Measurements from ENCODE around the gene FN1.
"Not testable (repeated sequence)": the region's sequence is repeated elsewhere in the genome, so short reads cannot be mapped to it uniquely, and the experiment has no call there.

FN1 gene

DNA sequence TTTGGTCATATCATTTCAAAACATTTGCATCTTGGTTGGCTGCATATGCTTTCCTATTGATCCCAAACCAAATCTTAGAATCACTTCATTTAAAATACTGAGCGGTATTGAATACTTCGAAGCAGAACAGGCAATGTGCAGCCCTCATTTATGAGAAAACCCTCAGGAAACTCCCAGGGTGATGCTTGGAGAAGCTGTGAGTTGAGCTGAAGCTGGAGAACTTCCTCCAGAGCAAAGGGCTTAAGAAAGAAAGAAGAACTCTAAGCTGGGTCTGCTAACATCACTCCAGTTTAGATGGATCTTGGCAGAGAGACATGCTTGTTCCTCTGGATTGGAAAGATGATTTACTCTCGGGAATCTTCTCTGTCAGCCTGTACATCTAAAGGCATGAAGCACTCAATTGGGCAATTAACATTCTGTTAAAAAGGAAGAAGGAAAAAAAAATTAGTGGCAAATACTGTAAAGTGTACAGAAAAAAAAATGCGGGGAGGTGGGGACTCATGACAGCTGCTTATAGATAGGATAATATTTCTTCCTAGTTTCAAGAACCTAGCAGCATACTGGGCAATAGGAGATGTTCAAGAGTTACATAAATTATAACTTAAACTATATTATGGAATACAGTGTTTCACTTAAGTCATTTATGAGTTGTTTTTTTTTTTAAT, 74.5 kb downstream of the FN1 start:
- Histone ChIP-seq H3K36me3 (ENCODE audit: control insufficient read depth, insufficient read depth, low read length) (peaks cover 66% of the 10 kb centered on the region), H3K9me3 (ENCODE audit: control insufficient read depth, insufficient read depth, low read length) (no peaks in the 10 kb centered on the region), H3K9ac (ENCODE audit: low read depth, low read length) (no peak overlapping the region), H3K27ac (ENCODE audit: low read depth, low read length) (no peak overlapping the region), H3K27me3 (ENCODE audit: control insufficient read depth, insufficient read depth, low read length) (no peaks in the 10 kb centered on the region), H3K4me3 (ENCODE audit: low read depth, low read length) (no peak overlapping the region), H3K4me1 (ENCODE audit: control insufficient read depth, insufficient read depth, low read length) (no peaks in the 10 kb centered on the region)

DNA sequence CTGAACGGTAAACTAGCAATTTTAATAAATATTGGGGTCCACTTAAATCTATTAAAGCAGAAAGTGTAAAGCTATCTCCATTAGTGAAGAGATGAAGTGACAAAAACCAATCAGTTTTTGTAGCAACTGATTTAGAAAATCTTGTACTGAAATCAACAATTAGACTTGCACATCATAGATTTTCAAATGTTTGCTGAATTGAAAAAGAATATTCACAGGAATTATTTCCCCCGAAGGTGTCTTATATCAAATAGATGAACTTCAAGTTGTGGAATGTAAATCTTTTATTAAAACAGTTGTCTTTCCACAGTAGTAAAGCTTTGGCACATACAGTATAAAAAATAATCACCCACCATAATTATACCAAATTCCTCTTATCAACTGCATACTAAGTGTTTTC, 75.3 kb downstream of the FN1 start:
- H3K9me3 ChIP-seq (ENCODE audit: control insufficient read depth, insufficient read depth, low read length), result no peaks in the 10 kb centered on the region
- no peak overlapping the region for H3K27ac ChIP-seq (ENCODE audit: low read depth, low read length)
- no peak overlapping the region for H3K4me3 ChIP-seq (ENCODE audit: low read depth, low read length)
- peaks cover 64% of the 10 kb centered on the region for H3K36me3 ChIP-seq (ENCODE audit: control insufficient read depth, insufficient read depth, low read length)
- H3K4me1 ChIP-seq (ENCODE audit: control insufficient read depth, insufficient read depth, low read length), result no peaks in the 10 kb centered on the region
- no peak overlapping the region for H3K9ac ChIP-seq (ENCODE audit: low read depth, low read length)
- no peaks in the 10 kb centered on the region for H3K27me3 ChIP-seq (ENCODE audit: control insufficient read depth, insufficient read depth, low read length)

DNA sequence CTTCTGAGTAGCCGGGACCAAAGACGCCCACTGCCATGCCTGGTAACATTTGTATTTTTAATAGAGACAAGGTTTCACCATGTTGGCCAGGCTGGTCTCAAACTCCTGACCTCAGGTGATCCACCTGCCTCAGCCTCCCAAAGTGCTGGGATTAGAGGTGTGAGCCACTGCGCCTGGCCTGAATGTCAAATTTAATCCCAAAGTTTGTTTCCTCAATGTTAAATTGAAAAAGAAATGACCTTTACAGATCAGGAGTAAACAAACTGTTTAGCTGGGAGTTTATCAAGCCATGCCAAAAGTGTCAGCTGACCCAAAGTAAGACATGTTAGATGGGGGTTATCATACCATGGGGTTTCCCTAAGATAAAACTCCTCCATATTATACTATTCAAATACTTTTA, 75.8 kb downstream of the FN1 start:
- H3K4me3 ChIP-seq (ENCODE audit: low read depth, low read length); H3K9me3 ChIP-seq (ENCODE audit: control insufficient read depth, insufficient read depth, low read length); H3K27ac ChIP-seq (ENCODE audit: low read depth, low read length); H3K9ac ChIP-seq (ENCODE audit: low read depth, low read length); H3K4me1 ChIP-seq (ENCODE audit: control insufficient read depth, insufficient read depth, low read length); H3K27me3 ChIP-seq (ENCODE audit: control insufficient read depth, insufficient read depth, low read length): not testable (repeated sequence)
- peaks cover 63% of the 10 kb centered on the region for H3K36me3 ChIP-seq (ENCODE audit: control insufficient read depth, insufficient read depth, low read length)

DNA sequence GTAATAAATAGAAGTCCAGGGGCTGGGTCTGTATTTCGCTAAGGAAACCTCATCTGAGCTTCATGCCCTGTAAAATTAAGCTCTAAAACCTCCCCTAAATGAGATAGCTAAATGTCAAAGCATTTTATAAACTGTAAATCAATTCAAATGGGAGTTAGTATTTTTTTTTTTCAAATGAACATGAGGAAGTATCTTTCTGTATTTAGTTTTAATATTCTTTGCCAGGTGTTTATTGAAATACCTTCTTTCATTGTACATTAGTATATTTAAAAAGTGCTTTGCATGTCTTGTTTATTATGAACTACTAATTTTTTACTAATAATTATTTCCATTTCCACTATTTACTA, 76.3 kb downstream of the FN1 start:
- H3K4me1 ChIP-seq (ENCODE audit: control insufficient read depth, insufficient read depth, low read length), result no peaks in the 10 kb centered on the region
- H3K4me3 ChIP-seq (ENCODE audit: low read depth, low read length), result no peak overlapping the region
- H3K9ac ChIP-seq (ENCODE audit: low read depth, low read length), result no peak overlapping the region
- H3K36me3 ChIP-seq (ENCODE audit: control insufficient read depth, insufficient read depth, low read length), result peaks cover 61% of the 10 kb centered on the region
- H3K27me3 ChIP-seq (ENCODE audit: control insufficient read depth, insufficient read depth, low read length), result no peaks in the 10 kb centered on the region
- no peaks in the 10 kb centered on the region for H3K9me3 ChIP-seq (ENCODE audit: control insufficient read depth, insufficient read depth, low read length)
- H3K27ac ChIP-seq (ENCODE audit: low read depth, low read length), result no peak overlapping the region

DNA sequence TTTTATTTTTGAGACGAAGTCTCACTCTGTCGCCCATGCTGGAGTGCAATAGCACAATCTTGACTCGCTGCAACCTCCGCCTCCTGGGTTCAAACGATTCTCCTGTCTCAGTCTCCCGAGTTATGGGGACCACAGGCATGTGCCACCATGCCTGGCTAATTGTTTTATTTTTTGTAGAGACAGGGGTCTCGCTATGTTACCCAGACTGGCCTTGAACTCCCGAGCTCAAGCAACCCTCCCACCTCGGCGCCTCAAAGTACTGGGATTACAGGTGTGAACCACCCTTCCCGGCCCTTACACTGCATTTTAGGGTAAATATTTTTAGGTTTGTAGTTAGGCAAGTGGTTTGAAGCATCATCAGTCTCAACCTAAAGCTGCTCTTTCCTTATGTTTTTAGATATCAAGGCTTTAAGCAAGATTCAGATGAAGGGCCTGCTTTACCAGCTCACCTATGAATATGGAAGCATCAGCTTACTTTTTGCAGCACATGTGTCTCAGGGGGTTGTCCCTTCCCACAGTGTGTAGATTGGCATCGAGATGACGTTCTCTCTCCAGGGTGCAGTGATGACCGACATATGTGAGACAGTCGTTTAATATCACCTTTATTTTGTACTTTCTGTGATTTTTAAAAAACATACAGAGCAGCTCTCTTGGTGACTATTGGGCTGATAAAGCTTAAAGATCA, 76.8 kb downstream of the FN1 start:
- Histone ChIP-seq H3K36me3 (ENCODE audit: control insufficient read depth, insufficient read depth, low read length) (peaks cover 56% of the 10 kb centered on the region), H3K4me3 (ENCODE audit: low read depth, low read length) (no peak overlapping the region), H3K27me3 (ENCODE audit: control insufficient read depth, insufficient read depth, low read length) (no peaks in the 10 kb centered on the region), H3K4me1 (ENCODE audit: control insufficient read depth, insufficient read depth, low read length) (no peaks in the 10 kb centered on the region), H3K27ac (ENCODE audit: low read depth, low read length) (no peak overlapping the region), H3K9ac (ENCODE audit: low read depth, low read length) (no peak overlapping the region), H3K9me3 (ENCODE audit: control insufficient read depth, insufficient read depth, low read length) (no peaks in the 10 kb centered on the region)

DNA sequence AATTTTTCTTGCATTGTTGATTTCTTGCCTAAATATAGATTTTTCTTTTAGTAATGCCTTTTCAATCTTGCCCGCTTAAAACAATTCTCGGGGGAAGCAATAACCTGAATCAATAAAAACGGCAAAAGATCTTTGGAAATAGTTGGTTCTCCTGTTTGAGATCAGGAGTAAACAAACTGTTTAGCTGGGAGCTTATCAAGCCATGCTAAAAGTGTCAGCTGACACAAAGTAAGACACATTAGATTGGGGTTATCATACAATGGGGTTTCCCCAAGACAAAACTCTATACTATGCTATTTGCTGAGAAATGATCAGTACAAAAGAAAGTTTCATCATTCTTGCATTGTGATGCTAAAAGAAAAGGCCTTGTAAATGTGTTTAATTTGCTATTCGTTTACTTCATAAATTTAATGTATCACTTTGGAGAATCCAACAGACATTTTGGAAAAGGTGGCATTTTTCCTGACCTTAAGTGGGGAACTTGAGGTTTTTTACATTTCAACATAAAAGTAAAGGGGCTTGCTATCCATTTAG, 77.5 kb downstream of the FN1 start:
- Histone ChIP-seq H3K27ac (ENCODE audit: low read depth, low read length) (no peak overlapping the region), H3K9ac (ENCODE audit: low read depth, low read length) (no peak overlapping the region), H3K27me3 (ENCODE audit: control insufficient read depth, insufficient read depth, low read length) (no peaks in the 10 kb centered on the region), H3K4me1 (ENCODE audit: control insufficient read depth, insufficient read depth, low read length) (no peaks in the 10 kb centered on the region), H3K36me3 (ENCODE audit: control insufficient read depth, insufficient read depth, low read length) (peaks cover 49% of the 10 kb centered on the region), H3K4me3 (ENCODE audit: low read depth, low read length) (no peak overlapping the region), H3K9me3 (ENCODE audit: control insufficient read depth, insufficient read depth, low read length) (no peaks in the 10 kb centered on the region)

DNA sequence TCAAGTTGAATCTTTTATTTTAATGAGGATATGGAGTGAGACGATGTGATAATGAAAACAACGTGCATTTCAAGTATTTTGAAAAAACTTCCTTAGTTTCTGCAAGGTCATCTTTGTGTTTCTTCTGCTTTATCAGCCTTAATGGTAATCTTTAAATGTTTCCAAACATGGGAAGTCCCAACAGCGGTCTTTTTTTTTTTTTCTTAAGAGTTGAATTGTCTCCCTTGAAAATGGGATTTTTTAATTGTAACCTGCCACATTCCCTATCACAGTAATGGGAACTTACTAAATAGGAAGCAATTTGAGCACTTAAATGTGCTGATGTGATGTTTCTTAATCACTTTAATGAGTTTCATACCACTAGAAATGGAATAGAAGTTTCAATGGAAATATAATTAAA, 78.2 kb downstream of the FN1 start:
- Histone ChIP-seq H3K4me1 (ENCODE audit: control insufficient read depth, insufficient read depth, low read length) (no peaks in the 10 kb centered on the region), H3K36me3 (ENCODE audit: control insufficient read depth, insufficient read depth, low read length) (peaks cover 42% of the 10 kb centered on the region), H3K27me3 (ENCODE audit: control insufficient read depth, insufficient read depth, low read length) (no peaks in the 10 kb centered on the region), H3K9ac (ENCODE audit: low read depth, low read length) (no peak overlapping the region), H3K27ac (ENCODE audit: low read depth, low read length) (no peak overlapping the region), H3K9me3 (ENCODE audit: control insufficient read depth, insufficient read depth, low read length) (no peaks in the 10 kb centered on the region), H3K4me3 (ENCODE audit: low read depth, low read length) (no peak overlapping the region)

DNA sequence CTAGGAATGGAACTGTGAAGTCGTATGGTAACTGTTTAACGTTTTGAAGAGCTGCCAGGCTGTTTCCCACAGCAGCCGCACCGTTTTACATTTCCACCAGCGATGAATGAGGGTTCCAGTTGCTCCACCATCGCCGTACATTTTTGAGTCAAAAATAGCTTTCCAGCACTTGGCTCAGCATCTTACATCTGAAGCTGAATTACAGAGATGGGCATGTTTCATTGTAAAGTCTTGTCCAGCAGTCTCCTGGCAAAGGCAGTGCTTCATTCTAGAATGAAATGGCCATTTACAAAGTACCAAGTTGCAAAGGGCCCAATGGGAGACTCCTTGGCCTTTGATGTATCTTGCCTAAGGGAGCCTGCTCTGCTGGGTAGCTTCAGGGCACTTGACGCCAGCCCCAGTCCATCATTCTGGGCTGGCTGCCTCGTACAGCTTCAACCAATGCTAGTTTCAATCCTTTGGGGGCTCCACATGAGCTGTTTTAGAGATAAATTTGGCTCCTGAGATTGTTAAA, 78.9 kb downstream of the FN1 start:
- Histone ChIP-seq H3K36me3 (ENCODE audit: control insufficient read depth, insufficient read depth, low read length) (peaks cover 36% of the 10 kb centered on the region), H3K4me3 (ENCODE audit: low read depth, low read length) (no peak overlapping the region), H3K27me3 (ENCODE audit: control insufficient read depth, insufficient read depth, low read length) (no peaks in the 10 kb centered on the region), H3K4me1 (ENCODE audit: control insufficient read depth, insufficient read depth, low read length) (no peaks in the 10 kb centered on the region), H3K27ac (ENCODE audit: low read depth, low read length) (no peak overlapping the region), H3K9ac (ENCODE audit: low read depth, low read length) (no peak overlapping the region), H3K9me3 (ENCODE audit: control insufficient read depth, insufficient read depth, low read length) (no peaks in the 10 kb centered on the region)

DNA sequence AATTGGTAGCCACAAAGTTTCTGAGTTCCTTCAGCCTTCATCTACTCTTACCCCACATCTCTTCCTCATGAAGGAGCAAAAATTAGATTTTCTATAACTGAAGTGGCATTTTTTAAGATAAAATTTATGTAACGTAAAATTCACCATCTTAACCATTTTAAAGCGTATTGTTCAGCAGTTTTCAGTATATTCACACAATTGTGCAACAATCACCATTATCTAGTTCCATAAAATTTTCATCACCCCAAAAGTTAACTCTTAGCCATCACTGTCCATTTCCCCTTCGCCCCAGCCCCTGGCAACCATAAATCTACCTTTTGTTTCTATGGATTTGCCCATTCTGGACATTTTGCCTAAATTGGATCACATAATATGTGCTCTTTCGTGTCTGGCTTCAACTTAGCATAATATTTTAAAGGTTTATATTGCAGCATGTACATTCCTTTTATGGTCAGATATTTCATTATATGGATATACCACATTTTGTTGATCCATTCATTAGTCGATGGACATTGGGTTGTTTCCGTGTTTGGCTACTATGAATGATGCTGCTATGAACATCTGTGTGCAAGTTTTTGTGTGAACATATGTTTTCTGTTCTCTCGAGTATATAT, 79.4 kb downstream of the FN1 start:
- Histone ChIP-seq H3K27ac (ENCODE audit: low read depth, low read length) (no peak overlapping the region), H3K9me3 (ENCODE audit: control insufficient read depth, insufficient read depth, low read length) (no peaks in the 10 kb centered on the region), H3K9ac (ENCODE audit: low read depth, low read length) (no peak overlapping the region), H3K27me3 (ENCODE audit: control insufficient read depth, insufficient read depth, low read length) (no peaks in the 10 kb centered on the region), H3K4me3 (ENCODE audit: low read depth, low read length) (no peak overlapping the region), H3K4me1 (ENCODE audit: control insufficient read depth, insufficient read depth, low read length) (no peaks in the 10 kb centered on the region), H3K36me3 (ENCODE audit: control insufficient read depth, insufficient read depth, low read length) (peaks cover 33% of the 10 kb centered on the region)

DNA sequence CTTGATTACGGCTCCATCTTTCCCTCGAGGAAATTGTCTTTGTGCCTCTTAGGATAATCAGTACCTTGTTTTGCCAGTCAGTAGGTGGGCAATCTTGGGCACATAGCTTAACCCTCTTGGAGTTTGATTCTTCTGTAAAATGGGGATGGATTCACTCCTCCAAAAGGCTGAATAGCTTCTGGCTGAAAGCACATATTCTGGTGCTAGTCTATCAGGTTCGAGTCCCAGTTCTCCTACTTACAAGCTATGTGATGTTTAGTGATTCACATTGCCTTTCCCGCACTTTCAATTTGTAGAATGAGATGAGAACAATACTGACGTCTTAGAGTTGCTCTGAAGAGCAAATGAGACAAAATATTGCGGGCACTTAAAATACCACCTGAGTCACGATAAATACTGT, 80.1 kb downstream of the FN1 start:
- H3K4me3 ChIP-seq (ENCODE audit: low read depth, low read length), result no peak overlapping the region
- H3K27ac ChIP-seq (ENCODE audit: low read depth, low read length), result no peak overlapping the region
- no peaks in the 10 kb centered on the region for H3K27me3 ChIP-seq (ENCODE audit: control insufficient read depth, insufficient read depth, low read length)
- no peaks in the 10 kb centered on the region for H3K4me1 ChIP-seq (ENCODE audit: control insufficient read depth, insufficient read depth, low read length)
- peaks cover 28% of the 10 kb centered on the region for H3K36me3 ChIP-seq (ENCODE audit: control insufficient read depth, insufficient read depth, low read length)
- no peaks in the 10 kb centered on the region for H3K9me3 ChIP-seq (ENCODE audit: control insufficient read depth, insufficient read depth, low read length)
- no peak overlapping the region for H3K9ac ChIP-seq (ENCODE audit: low read depth, low read length)
